Gastrocnemius medialis (tissue), 4 donors: Measurements from ENCODE around the gene PCYOX1L. TPM values are rescaled to one million over a fixed set of nuclear protein-coding genes. Genes with fewer than 3 reads are reported as not detected.
"Not testable (repeated sequence)": the region's sequence is repeated elsewhere in the genome, so short reads cannot be mapped to it uniquely, and the experiment has no call there.

Source experiments
- ATAC-seq, 2 donors: fragments of 150-250 bp; one replicate each; pipeline ENCODE4 v1.9.1; 2016
- DNase-seq, 2 donors: peaks; one replicate each; pipeline ENCODE4 v3.0.0-alpha.2; 2019
- H3K27ac ChIP-seq, 4 donors: fragments of 200-600 bp; sonication (generic); 1 replicate in 1 of 4; 2 replicates in 3 of 4; pipeline ENCODE4 v1.5.1; 2016 to 2018; ENCODE audit warnings: mild to moderate bottlenecking in 2 of 4, moderate library complexity in 1 of 4
- H3K27me3 ChIP-seq, 3 donors: fragments of 200-600 bp; sonication (generic) in 2 of 3; 1 replicate in 1 of 3; 2 replicates in 2 of 3; pipeline versions ENCODE4 v1.5.1 to v1.6.0; 2016 to 2019; ENCODE audit warnings: mild to moderate bottlenecking in 1 of 3, moderate library complexity in 1 of 3
- H3K36me3 ChIP-seq, 2 donors: fragments of 200-600 bp; sonication (generic) in 1 of 2; one replicate each; pipeline ENCODE4 v1.5.1; 2017 to 2018
- H3K4me1 ChIP-seq, 2 donors: fragments of 200-600 bp; sonication (generic) in 1 of 2; one replicate each; pipeline ENCODE4 v1.5.1; 2016 to 2017; ENCODE audit warnings: mild to moderate bottlenecking in 2 of 2
- H3K4me3 ChIP-seq, 4 donors: fragments of 200-600 bp; sonication (generic) in 3 of 4; 1 replicate in 1 of 4; 2 replicates in 3 of 4; pipeline ENCODE4 v1.5.1; 2016 to 2019; ENCODE audit warnings: mild to moderate bottlenecking in 2 of 4
- H3K9me3 ChIP-seq, 3 donors: fragments of 200-600 bp; sonication (generic) in 2 of 3; 1 replicate in 1 of 3; 2 replicates in 2 of 3; pipeline ENCODE4 v1.5.1; 2016 to 2019
- CTCF ChIP-seq, 5 experiments: fragments of 450-650 bp in 3 of 5; fragments of 200-600 bp in 2 of 5; sonication (generic) in 2 of 5; IDR thresholded peaks in 4 of 5; conservative IDR thresholded peaks in 1 of 5; 1 replicate in 4 of 5; 2 replicates in 1 of 5; pipeline ENCODE4 v1.5.1; 2016 to 2019; ENCODE audit warnings: antibody characterized with exemption in 5 of 5, mild to moderate bottlenecking in 3 of 5, moderate library complexity in 3 of 5
- POLR2A ChIP-seq, 2 donors: fragments of 450-650 bp; IDR thresholded peaks; one replicate each; pipeline ENCODE4 v1.6.1; 2017; ENCODE audit warnings: antibody characterized with exemption in 2 of 2, mild to moderate bottlenecking in 2 of 2, moderate library complexity in 2 of 2
- in situ Hi-C, 4 donors: fragments of 200-750 bp; cut with MboI; loops; one replicate each; pipeline versions ENCODE4 v1.15.0 to v1.8.0; 2017; ENCODE audit warnings: low sequenced_read_pairs in 4 of 4
- intact Hi-C: fragments of 100-400 bp; cut with DNase I; formaldehyde crosslinking; loops from one replicate; pipeline ENCODE4 v1.15.1; 2023; ENCODE audit warnings: low total_unique reads
- total RNA-seq, 4 donors: library from RNA; depleted of rRNA; stranded (reverse); fragments of >200 nt; gene quantifications; one replicate each; pipeline versions ENCODE4 v1.1.0 to v1.2.3, GENCODE V29; 2016

PCYOX1L gene
- total RNA-seq, 4 donors from 2014 or later: 0.29 to 1.5 (median 1.2) TPM

- TF ChIP-seq CTCF (IDR thresholded peaks at IDR 0.05 in 4 of 5, conservative IDR thresholded peaks at IDR 0.05 in 1 of 5) (no peak), POLR2A (IDR thresholded peaks at IDR 0.05) (no peak)
- DNase-seq: no peak
Observed at GRCh38 chr5:149387081-149387631, 29.3 kb downstream of the PCYOX1L start.

GRCh38 chr5:149387982-149388381, 30.1 kb downstream of the PCYOX1L start:
- in situ Hi-C loops: loop anchor here in 2 of 4 donors (5.0 kb wide), 2 partner anchors 39 to 174 kb away; no protein-coding TSS in a partner anchor
- TF ChIP-seq POLR2A (IDR thresholded peaks at IDR 0.05) (no peak), CTCF (IDR thresholded peaks at IDR 0.05 in 4 of 5, conservative IDR thresholded peaks at IDR 0.05 in 1 of 5) (no peak)
- Histone ChIP-seq H3K36me3 (no peaks in the 10 kb centered on the region), H3K27ac (peak overlapping the region; percentile 42 to 76 (median 70)), H3K27me3 (no peaks in the 10 kb centered on the region), H3K9me3 (no peaks in the 10 kb centered on the region), H3K4me1 (peaks cover 20 to 30% of the 10 kb centered on the region in 2 donors), H3K4me3 (no peak overlapping the region)
- no peak for DNase-seq
- intact Hi-C loops: no loop called here
- ATAC-seq: no peak

More at GRCh38 chr5:149387081-149387631, 29.3 kb downstream of the PCYOX1L start:
- in situ Hi-C loops (loop anchor here in 2 of 4 donors (5.0 kb wide), 2 partner anchors 40 to 175 kb away; no protein-coding TSS in a partner anchor), intact Hi-C loops (no loop called here)
- no peaks in the 10 kb centered on the region for H3K9me3 ChIP-seq
- peak overlapping the region; percentile 42 to 76 (median 70) for H3K27ac ChIP-seq
- peaks cover 28 to 38% of the 10 kb centered on the region in 2 donors for H3K4me1 ChIP-seq
- ATAC-seq: no peak
- H3K36me3 ChIP-seq: no peaks in the 10 kb centered on the region
- H3K4me3 ChIP-seq: no peak overlapping the region
- H3K27me3 ChIP-seq: no peaks in the 10 kb centered on the region

- no peaks in the 10 kb centered on the region for H3K36me3 ChIP-seq
- H3K9me3 ChIP-seq: no peaks in the 10 kb centered on the region
- peaks cover 14 to 23% of the 10 kb centered on the region in 2 donors for H3K4me1 ChIP-seq
- no peaks in the 10 kb centered on the region for H3K27me3 ChIP-seq
- DNase-seq: no peak
- intact Hi-C loops (no loop called here), in situ Hi-C loops (loop anchor here in 2 of 4 donors (5.0 kb wide), 2 partner anchors 39 to 174 kb away; no protein-coding TSS in a partner anchor)
- H3K27ac ChIP-seq: peak overlapping the region in 3 of 4 donors; percentile 64 to 76 (median 75)
- H3K4me3 ChIP-seq: no peak overlapping the region
- TF ChIP-seq CTCF (IDR thresholded peaks at IDR 0.05 in 4 of 5, conservative IDR thresholded peaks at IDR 0.05 in 1 of 5) (no peak), POLR2A (IDR thresholded peaks at IDR 0.05) (no peak)
- no peak for ATAC-seq
Observed at GRCh38 chr5:149388498-149389190, 30.8 kb downstream of the PCYOX1L start.

GRCh38 chr5:149389552-149390495, 32.0 kb downstream of the PCYOX1L start:
- Histone ChIP-seq H3K4me1 (peaks cover 9 to 19% of the 10 kb centered on the region in 2 donors), H3K36me3 (no peaks in the 10 kb centered on the region), H3K27ac (peak overlapping the region in 3 of 4 donors; percentile 34 to 76 (median 75)), H3K9me3 (no peaks in the 10 kb centered on the region), H3K27me3 (no peaks in the 10 kb centered on the region), H3K4me3 (no peak overlapping the region)
- no peak for DNase-seq
- in situ Hi-C loops: loop anchor here in 2 of 4 donors (5.0 kb wide), 2 partner anchors 37 to 172 kb away; no protein-coding TSS in a partner anchor
- TF ChIP-seq POLR2A (IDR thresholded peaks at IDR 0.05) (no peak), CTCF (IDR thresholded peaks at IDR 0.05 in 4 of 5, conservative IDR thresholded peaks at IDR 0.05 in 1 of 5) (no peak)
- intact Hi-C loops: no loop called here
- ATAC-seq: no peak

GRCh38 chr5:149391076-149391475, 33.2 kb downstream of the PCYOX1L start:
- H3K36me3 ChIP-seq, ATAC-seq, intact Hi-C loops, H3K27ac ChIP-seq, in situ Hi-C loops, H3K27me3 ChIP-seq, H3K9me3 ChIP-seq, DNase-seq, H3K4me3 ChIP-seq: not testable (repeated sequence)
- peaks cover 9 to 19% of the 10 kb centered on the region in 2 donors for H3K4me1 ChIP-seq
